GM19240 (cell line): ENCODE data around the gene VPS37C.

Experiments
- DNase-seq: peaks from one replicate; pipeline ENCODE4 v3.0.0; 2011; ENCODE audit warnings: low spot score; ENCODE audit not compliant: insufficient read length

Gene VPS37C

DNA sequence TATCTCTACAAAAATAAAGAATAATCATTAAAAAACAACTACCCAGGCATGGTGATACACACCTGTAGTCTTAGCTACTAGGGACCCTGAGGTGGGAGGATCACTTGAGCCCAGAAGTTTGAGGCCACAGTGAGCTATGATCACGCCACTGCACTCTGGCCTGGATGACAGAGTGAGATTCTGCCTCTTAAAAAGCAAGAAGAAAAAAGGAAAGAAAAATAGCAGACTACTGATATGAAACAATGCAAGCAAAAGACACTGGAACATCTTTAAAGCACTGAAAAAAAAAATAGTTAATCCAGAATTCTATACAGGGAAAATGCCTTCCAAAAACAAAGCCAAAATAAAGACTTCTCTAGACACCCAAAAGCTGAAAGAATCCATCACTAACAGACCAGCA, 5.9 kb downstream of the VPS37C start:
- DNase-seq: no peak

DNA sequence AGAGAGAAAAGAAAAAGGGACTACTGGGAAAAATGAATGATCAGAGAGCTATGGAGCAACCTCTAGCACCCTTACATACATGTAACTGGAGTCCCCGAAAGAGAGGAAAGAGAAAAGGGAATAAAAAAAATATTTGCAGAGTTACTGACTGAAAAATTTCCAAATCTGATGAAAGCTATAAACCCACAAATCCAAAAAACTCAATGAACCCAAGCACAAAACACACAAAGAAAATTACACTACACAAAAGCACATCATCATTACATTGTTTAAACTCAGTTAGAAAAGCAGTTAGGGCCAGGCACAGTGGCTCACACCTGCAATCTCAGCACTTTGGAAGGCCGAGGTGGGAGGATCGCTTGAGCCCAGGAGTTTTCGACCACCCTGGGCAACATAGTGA, 6.7 kb downstream of the VPS37C start:
- no peak for DNase-seq

DNA sequence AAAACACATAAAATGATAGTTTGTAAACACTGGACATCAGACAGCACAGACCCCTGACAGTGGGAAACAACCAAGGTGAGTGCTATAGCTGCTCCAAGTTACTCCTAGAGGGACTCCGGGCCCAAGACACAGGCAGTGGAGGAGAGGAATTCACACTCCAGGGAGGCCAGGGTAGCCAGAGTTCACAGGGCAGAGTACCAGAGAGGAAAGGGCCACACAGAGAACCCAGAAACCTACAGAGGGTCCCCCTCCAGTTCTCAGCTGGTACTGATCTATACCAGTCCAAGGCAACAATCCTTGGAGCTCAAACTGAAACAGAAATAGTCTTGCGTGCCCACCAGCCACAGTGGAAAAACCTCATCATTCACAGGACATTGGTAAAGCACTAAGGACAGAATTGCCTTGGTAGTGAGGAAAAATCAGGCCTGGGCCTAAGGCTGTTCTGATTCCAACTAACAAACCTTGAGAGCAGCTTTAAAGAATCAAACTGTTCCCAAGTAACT, 7.6 kb downstream of the VPS37C start:
- DNase-seq: no peak

DNA sequence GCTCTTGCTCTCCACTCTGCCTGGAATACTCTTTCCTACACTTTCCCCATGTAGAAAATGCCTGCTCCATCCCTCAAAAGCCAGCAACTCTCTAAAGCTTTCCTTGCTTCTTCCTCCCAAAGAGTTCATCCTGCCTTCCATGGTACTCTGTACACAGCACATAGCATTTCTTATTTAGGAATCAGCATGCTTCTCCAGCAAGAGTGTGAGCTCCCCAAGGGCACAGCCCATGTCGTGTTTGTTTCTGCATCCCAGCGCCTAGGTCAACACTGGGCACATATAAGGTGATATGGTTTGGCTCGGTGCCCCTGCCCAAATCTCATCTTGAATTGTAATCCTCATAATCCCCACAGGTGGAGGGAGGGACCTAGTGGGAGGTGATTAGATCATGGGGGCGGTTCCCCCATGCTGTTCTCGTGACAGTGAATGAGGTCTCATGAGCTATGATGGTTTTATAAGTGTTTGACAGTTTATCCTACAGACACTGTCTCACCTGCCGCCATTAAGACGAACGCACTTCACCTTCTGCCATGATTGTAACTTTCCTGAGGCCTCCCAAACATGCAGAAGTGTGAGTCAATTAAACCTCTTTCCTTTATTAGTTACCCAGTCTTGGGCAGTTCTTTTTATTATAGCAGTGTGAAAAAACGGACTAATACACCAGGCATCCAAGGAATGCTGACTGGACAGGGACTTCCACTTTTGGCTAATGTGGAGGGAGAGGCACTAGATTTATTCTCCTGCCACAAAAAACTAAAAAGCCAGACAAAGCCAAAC, 8.2 kb downstream of the VPS37C start:
- DNase-seq: no peak

DNA sequence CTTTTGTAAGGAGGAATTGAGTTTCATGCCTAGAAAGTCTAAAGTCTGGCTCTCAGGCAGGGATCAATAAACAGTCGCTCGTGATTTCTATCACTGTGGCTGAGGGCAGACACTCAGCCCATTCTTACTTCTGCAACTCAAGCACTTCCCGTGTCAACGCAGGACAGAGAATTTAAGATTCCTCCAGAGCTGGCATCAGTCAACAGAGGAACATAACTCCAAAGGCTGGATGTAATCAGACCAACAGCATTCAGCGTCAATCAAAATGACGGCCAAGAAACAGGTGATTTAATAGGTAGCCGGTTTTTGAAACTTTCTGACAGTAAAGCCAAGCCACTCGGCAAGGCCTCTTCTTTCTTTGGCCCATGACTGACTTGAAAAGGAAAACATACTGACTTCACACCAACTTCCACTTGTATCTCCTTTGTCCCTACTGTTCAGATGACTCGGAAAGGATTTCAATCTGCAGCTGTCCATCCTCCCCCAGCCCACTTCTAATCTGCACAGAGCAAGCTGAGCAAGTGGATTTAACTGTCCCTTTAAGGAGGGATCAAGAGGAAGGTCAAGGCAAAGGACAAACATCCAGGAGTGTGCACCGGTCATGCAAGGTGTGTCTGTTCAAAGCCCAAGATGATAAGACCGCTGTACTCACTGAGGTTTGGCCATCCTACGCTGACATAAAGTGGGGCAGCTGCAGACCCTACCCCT, 9.5 kb downstream of the VPS37C start:
- no peak for DNase-seq

DNA sequence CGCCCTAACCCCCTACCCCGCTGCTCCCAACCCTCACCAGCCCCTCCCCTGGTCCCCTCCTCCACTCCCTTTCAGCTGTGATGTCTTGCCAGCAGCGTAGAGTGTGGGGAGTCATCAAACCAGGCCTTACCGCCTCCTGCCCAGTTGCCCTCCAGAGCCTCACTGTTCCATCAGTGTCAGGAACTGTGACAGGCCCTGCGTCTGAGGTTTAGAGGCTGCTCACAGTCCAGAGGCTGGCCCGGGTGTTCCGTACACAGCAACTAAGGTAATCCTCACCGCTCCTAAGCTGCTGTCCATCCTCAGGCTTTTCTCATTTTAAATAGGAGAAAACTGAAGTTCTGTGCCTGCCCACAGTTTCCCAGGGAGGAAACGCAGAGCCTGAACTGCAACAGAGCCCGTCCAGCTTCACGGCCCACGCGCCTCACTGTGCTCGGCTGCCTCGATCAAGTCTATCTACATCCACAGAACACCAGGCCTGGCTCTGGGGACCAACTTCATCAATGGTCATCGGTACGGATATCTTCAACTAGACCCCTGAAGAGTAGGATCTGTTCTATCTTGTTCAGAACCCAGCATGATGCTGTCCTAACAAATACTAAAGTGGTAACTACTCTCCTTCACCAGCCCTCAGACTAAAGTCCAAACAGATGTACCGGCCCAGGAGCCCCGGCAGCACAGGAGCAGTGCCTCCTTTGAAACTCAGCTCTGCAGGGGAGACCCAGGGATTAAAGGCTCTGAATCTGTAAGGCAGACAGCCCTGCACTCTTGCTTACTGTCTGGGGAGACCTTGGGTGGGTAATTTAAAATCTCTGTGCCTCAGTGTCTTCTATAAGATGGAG, 10.3 kb downstream of the VPS37C start:
- DNase-seq: no peak

DNA sequence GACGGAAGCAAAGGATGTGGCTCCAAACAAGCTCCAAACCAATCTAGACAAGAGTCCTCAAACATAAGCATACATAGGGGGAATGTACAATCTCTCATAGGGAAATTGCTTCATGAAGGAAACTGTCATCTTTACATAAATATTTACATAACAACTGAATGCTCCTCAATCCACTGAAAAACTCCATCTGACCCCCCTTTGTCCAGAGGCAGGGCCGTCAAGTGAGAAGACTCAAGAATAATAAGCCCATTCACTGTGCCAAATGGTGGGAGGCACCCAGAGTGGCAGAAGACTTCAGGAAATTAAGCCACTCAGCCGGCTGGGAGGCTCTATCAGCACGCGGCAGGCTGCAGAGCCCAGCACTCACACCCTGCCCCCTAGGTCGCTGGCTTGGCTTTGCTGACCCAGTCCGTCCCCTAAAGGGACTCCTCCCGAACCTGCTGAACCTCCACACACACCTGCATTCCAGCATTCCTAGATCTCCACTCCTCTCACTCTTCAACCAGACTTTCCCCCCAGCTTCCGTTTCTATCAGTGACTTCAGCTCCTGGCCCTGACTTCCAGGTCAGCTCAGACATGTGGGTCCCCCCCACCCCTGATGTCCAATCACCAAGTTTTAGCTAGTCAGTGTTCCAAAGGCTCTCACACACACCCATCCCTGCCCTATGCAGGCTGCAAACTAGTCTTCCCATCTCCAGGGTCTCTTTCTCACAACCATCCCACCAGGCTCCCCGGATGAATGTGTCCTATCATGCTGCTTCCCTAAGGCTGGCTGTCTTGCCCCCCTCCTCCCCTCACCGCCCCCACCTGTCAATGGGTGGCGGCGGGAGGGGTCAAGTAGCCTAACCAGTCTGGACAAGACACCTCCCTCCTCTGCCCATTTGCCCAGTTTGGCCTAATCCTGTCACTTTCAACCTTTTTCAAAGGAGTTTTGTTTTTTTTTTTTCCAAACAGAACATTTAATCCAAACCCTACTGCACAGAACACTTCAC, 11.3 kb downstream of the VPS37C start:
- DNase-seq: no peak

DNA sequence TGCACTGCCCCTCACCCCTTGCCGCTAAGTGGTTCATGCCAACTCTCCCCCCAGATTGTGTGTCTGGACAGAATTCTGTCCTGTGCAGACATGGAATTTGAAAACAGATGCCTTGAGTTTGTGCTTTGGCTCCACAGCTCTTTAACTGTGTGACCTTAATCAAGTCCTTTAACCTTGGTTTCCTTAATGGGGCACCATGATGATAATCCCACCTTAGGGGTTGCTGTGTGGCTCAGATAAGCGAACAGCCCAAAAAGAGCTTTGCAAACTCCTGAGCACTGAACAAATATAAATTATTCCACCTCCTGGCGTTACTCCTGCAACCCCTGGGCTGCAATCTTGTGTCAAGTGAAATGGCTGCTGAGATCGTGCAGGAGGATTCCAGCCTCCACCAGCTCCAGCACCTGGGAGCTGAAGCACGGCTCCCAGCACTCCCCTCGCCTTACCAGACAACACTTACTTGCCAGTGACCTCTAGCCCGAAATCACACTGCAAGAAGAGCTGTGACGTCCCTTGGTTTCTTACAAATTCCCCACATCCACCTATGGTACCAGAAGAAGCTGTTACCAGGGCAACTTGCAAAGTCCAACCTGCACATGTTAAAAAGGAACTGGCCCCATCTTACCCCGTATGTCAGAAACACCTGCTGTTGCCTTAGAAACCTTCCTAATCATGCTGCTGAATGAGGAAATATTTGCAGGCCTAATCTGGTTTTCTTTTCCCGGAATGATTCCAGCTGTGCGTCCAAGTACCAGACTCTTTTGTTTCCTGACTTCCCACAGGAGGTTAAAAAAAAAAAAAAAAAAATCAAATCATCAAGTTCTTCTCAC, 13.2 kb downstream of the VPS37C start:
- no peak for DNase-seq

DNA sequence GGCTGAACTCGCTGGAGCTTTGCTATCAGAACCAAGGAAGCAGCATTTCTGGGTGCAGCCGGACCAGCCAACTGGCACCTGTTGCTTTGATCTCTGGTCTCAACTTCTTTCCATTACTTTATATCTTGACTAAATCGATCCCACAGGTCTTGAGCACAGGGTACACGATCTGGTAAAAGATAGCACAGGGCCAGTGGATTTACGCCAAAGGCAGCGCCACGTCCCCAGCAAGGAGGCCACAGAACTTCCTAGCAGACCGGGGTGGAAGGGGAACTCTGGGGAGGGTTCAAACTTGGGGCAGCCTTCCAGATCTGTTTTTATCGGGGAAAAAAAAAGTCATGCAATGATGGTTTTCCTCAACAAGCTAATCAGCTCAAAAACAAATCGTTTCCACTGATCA, 14.0 kb downstream of the VPS37C start:
- no peak for DNase-seq

DNA sequence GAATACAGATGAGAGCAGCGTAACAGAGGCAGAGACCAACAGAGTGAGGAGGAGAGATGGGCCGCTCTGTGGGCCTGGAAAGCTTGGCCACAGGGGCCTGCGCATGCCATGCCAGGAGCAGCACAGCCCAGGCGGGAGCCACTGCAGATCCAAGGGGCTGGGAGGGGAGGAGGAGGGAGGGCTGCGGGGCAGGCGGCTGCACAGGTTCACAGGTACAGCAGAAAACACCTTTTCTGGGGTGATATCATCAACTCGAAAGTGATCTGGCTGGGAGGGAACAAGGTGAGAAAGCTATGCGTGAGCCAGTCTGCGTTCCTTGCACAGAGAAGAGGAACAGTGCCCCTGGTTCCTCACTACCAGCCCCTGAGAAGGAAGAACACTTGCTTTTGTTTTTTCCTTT, 14.8 kb downstream of the VPS37C start:
- DNase-seq: no peak

DNA sequence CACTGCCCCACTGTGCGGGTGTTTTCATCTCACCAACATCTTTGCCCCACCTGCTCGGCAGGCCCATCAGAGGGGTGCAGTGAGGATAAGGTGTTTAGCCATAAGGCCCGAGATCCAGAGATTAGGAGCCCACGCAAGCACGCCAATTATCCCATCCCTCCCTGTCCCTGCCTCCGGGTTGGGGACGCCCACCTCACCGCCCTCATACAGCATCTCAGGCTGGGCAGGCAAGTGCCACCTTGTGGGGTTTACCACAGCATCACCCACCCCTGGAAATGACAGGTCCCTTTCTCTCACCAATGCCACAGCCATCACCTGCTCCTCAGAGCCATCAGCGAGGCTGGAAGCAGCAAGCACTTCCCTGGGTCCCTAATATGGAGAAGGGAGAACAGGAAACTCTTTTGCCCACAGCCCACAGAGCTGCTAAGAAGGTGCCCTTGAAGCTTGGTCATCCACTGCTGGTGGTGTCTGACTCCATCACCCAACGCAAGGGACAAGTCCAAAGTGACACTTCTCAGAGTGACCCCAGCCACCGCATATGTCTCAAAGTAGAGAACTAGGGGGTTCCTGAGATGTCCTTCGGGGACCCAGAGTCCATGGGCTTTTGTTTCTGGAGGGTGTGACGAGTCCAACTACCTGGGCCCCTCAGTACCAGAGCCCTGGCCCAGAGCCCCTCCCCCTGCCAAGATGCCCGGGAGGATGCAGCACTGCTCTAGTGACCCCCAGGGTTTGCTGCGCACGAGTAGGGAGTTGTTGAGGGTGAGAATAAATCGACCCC, 15.8 kb downstream of the VPS37C start:
- DNase-seq: no peak

DNA sequence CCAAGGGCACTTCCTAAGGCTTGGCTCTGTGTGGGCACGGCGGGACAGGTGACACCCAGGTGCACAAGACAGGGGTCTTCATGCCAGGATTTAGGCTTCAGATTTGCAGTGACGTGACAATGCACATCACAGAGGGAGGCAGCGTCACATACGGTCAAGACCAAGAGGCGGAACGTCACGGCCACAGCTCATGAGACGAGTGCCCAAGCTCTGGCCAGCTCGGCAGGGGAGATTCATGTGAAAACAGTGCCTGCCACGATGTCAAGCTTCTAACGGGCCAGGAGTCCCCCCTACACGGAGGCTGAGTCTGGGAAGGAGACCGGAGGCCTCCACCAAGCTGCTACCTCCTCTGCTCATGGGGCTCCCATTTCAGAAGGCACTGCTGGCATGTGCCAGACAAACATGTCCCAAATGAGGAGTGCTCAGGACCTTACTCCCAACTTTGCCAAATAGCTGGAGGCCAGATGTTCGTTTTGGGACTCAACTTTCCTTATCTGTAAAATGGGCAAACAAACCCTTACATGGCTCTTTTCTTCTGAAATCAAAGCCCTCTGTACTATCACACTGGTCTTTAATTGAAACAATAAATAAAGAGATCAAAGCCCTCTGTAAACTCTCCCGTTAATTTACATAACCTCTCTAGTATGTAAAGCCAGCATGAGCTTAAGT, 16.6 kb downstream of the VPS37C start:
- DNase-seq: no peak

DNA sequence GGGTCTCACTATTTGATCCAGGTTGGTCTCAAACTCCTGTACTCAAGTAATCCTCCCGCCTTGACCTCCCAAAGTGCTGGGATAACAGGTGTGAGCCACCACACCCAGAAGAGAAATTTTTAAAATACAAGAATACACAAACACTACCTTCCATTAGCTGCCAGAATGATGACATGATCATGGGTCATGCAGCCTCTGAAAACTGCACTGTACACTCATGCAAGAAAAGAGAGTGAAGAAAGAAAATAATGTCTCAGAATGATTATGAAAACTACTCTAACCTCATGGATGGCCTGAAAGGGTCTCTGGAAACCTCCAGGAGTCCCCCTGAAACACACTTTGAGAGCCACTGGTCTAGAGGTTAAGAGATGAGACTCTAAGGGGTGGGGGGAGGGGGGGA, 18.8 kb downstream of the VPS37C start:
- DNase-seq: no peak

DNA sequence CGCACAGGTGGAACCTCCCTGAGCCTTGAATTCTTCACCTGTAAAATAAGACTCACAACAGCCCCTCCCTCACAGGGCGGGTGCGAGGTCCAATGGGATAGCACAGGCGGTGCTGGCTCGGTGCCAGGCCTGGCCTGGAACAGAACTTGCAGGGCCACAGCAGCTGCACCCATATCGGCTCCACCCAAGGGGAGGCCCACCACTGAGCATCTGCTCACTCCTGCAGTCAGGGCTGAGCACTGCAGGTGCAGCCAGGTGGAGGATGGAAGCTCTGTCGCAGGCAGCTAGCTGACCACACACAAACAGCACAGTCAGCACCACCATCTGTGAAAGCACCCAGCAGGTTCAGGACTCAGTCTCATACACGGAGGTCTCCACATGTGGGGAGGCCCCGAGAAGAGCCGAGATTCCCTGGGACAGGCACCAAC, 19.6 kb downstream of the VPS37C start:
- no peak for DNase-seq

DNA sequence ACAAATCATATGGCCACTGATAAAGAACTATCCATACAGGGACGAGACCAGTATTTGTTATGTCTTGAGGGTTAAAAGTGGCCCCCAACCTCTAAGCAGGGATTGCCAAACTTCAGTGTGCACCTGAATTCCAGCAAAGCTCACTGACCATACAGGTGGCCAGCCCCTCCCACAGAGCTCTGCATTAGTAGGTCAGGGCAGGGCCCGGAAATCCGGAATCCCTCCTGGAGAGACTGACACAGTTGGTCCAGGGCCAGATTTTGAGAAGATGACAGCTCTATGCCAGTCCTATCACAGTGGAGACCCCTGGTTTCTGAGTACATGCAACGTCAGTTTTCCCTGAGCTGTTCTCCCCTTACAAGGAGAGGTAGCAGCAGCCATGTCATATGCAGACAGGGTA, 20.8 kb downstream of the VPS37C start:
- DNase-seq: no peak

DNA sequence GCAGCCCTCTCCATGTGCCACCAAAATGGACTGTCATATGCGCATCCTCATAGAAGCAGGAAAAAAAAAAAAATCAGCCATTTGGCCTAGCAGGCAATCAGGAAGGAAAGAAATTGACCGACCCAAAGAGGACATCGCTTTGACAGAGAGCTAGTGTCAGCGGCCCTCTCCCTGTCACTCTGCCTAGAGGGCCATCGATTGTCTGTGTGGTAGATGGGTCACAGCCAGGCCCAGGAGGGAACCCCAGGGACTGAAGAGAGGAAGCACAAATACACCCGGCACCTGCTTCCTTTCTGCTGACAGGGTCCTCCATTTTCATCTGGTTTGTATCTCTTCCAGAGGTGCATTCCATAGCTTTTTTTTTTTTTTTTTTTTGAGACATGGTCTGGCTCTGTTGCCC, 21.8 kb downstream of the VPS37C start:
- DNase-seq: no peak

DNA sequence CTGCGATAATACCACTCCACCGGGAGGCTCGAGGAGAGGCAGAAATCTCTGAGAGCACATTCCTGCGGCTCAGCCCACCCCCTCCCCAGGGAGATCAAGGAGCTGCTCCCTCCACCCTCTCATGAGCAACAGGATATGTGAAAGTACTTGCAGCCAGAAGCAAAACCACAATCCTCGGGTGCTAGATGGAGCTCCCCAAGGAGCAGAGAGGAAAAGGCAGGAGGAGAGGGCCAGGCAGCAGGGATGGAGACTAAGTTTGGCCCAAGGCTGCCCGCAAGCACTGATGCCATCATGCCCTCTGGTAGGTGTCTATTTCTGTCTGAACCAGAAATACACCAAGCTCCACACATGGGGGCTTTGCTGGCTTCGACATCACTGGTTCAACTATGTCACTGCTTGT, 22.3 kb downstream of the VPS37C start:
- DNase-seq: no peak

DNA sequence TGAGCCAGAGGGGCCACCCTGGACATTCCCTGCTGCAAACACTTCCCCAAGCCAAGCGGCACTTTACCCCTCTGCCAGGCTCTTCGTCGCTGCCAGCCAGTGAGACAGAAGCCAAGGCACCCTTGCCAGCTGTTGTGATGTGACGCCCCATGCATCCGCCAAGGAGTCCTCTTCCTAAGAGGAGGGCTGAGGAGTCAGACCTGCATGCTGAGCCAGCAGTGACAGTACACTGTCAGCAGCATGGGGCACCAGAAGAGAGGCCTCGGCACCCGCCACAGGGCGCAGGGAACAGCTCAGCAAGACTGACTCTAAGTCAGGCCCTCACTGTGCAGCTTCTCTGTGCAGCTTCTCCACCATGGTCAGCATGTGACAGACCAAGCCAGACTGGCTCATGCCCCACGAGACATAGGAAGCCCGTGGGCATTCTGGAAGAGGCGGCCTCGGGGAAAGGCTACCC, 26.4 kb downstream of the VPS37C start:
- no peak for DNase-seq
